ENCODE results near the gene PPIF.

The PPIF gene

DNA sequence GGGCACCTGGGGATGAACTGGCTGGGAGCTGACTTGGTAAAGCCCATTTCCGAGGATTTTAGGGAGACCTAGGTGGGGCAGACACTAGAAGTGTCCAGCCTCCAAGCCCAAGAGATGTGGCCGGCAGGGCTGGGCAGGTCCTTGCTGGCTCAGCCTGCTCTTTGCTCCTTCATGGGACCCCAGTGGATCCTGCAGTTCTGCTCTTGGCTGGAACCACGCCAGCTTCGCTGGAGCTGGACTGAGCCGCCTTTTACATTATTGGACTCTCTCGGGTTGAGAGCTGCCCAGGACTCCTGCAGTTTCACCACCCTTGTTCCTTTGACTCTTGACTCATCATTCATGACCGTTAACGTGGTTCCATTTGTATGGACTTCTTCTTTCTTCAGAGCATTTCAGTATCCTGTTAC is 5.7 kb downstream of the PPIF start:
- Histone ChIP-seq H3K4me1 (ENCODE audit: control insufficient read depth in 1 of 2, insufficient read depth in 2 of 2, low read length in 2 of 2) (peaks cover 6 to 18% of the 10 kb centered on the region in 2 donors), H3K27ac (ENCODE audit: low read length) (no peak overlapping the region), H3K36me3 (ENCODE audit: control insufficient read depth in 1 of 2, insufficient read depth in 2 of 2, low read length in 2 of 2) (peaks cover 51 to 80% of the 10 kb centered on the region in 2 donors), H3K4me3 (ENCODE audit: low read depth in 1 of 2, low read length in 2 of 2) (no peak overlapping the region), H3K9me3 (ENCODE audit: control insufficient read depth in 1 of 2, low read length in 2 of 2) (no peaks in the 10 kb centered on the region), H3K27me3 (ENCODE audit: low read depth, low read length) (no peaks in the 10 kb centered on the region)

GRCh38 chr10:79353726-79354125 is 6.5 kb downstream of the PPIF start:
- peaks cover 51 to 80% of the 10 kb centered on the region in 2 donors for H3K36me3 ChIP-seq (ENCODE audit: control insufficient read depth in 1 of 2, insufficient read depth in 2 of 2, low read length in 2 of 2)
- peaks cover under 1 to 11% of the 10 kb centered on the region in 2 donors for H3K4me1 ChIP-seq (ENCODE audit: control insufficient read depth in 1 of 2, insufficient read depth in 2 of 2, low read length in 2 of 2)
- no peaks in the 10 kb centered on the region for H3K27me3 ChIP-seq (ENCODE audit: low read depth, low read length)
- H3K4me3 ChIP-seq (ENCODE audit: low read depth in 1 of 2, low read length in 2 of 2) = no peak overlapping the region
- H3K27ac ChIP-seq (ENCODE audit: low read length) = no peak overlapping the region
- H3K9me3 ChIP-seq (ENCODE audit: control insufficient read depth in 1 of 2, low read length in 2 of 2) = no peaks in the 10 kb centered on the region

DNA sequence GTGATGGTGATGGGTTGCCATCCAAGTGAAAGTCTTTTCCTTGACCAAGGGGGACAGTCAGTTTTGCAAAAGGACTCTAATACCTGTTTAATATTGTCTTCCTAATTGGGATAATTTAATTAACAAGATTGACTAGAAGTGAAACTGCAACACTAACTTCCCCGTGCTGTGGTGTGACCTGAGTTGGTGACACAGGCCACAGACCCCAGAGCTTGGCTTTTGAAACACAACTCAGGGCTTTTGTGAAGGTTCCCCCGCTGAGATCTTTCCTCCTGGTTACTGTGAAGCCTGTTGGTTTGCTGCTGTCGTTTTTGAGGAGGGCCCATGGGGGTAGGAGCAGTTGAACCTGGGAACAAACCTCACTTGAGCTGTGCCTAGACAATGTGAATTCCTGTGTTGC is 6.9 kb downstream of the PPIF start:
- Histone ChIP-seq H3K27me3 (ENCODE audit: low read depth, low read length) (no peaks in the 10 kb centered on the region), H3K27ac (ENCODE audit: low read length) (no peak overlapping the region), H3K4me1 (ENCODE audit: control insufficient read depth in 1 of 2, insufficient read depth in 2 of 2, low read length in 2 of 2) (peaks cover 0 to 7% of the 10 kb centered on the region in 2 donors), H3K9me3 (ENCODE audit: control insufficient read depth in 1 of 2, low read length in 2 of 2) (no peaks in the 10 kb centered on the region), H3K36me3 (ENCODE audit: control insufficient read depth in 1 of 2, insufficient read depth in 2 of 2, low read length in 2 of 2) (peaks cover 51 to 80% of the 10 kb centered on the region in 2 donors), H3K4me3 (ENCODE audit: low read depth in 1 of 2, low read length in 2 of 2) (no peak overlapping the region)

DNA sequence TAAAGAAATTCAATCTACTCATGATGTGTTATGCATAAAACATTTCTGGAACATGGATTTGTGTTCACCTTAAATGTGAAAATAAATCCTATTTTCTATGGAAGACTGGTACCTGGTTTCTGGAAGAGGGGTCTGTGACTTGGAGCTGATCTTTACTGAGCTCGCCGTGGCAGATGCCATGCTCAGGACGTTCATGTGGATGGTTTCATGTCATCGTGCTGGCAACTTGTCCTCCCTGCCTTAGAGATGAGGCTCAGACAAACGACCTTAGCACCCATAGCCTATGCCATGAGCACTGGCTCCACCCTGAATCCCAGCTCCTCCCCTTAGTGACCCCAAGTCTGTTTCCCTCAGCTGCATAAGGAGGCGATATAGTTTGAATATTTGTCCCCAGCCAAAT is 7.3 kb downstream of the PPIF start:
- H3K9me3 ChIP-seq (ENCODE audit: control insufficient read depth in 1 of 2, low read length in 2 of 2) = no peaks in the 10 kb centered on the region
- peaks cover 0 to 5% of the 10 kb centered on the region in 2 donors for H3K4me1 ChIP-seq (ENCODE audit: control insufficient read depth in 1 of 2, insufficient read depth in 2 of 2, low read length in 2 of 2)
- no peak overlapping the region for H3K4me3 ChIP-seq (ENCODE audit: low read depth in 1 of 2, low read length in 2 of 2)
- H3K27me3 ChIP-seq (ENCODE audit: low read depth, low read length) = no peaks in the 10 kb centered on the region
- H3K36me3 ChIP-seq (ENCODE audit: control insufficient read depth in 1 of 2, insufficient read depth in 2 of 2, low read length in 2 of 2) = peaks cover 48 to 77% of the 10 kb centered on the region in 2 donors
- H3K27ac ChIP-seq (ENCODE audit: low read length) = no peak overlapping the region

DNA sequence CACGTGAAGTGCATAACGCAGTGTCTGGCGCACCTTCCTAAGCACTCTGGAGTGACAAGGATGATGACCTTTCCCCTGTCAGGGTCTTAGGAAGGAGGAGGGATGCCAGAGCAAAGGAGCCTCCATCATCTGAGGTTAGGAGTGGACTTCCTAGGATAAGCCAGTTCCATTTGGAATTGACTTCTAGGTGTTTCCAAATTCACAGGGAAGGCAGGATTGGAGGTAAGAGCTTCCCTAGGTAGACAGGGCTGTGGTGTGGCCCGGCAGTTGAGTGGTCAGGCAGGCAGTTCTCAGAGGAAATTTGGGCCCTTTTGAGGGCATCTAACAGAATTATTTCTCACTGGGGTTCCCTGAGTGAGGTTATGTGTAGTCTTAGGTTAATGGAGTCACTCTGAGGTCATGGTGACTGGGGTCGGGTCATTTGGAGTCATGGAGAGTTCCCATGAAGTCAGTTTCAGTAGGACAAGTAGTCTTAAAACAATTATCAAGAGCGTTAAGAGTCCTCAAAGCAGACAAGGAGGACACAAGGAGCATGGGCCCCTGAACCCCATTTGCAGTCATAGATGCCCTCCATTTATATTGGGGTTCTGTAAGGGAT is 8.2 kb downstream of the PPIF start:
- Histone ChIP-seq H3K27ac (ENCODE audit: low read length) (no peak overlapping the region), H3K9me3 (ENCODE audit: control insufficient read depth in 1 of 2, low read length in 2 of 2) (no peaks in the 10 kb centered on the region), H3K4me1 (ENCODE audit: control insufficient read depth in 1 of 2, insufficient read depth in 2 of 2, low read length in 2 of 2) (peaks cover 0 to 5% of the 10 kb centered on the region in 2 donors), H3K27me3 (ENCODE audit: low read depth, low read length) (no peaks in the 10 kb centered on the region), H3K36me3 (ENCODE audit: control insufficient read depth in 1 of 2, insufficient read depth in 2 of 2, low read length in 2 of 2) (peaks cover 38 to 68% of the 10 kb centered on the region in 2 donors), H3K4me3 (ENCODE audit: low read depth in 1 of 2, low read length in 2 of 2) (no peak overlapping the region)

DNA sequence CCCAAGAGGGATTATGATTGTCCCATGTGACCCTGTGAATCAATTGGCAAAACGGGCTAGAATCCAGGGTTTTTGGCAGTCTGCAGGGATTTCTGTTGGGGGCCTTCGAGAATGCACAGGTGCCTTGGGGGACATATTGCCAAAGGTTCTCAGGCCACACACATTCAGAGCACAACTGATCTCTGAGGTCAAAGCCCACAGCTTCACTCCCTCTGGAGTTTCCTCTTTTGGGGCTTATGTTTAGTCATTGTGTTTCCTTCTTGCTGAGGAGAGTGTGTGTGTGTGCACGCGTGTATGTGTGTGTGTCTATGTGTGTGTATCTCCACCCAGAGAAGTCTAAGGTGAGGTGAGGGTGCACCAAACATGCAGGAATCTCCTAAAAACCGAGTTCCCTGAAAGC is 8.8 kb downstream of the PPIF start:
- peaks cover 0 to 5% of the 10 kb centered on the region in 2 donors for H3K4me1 ChIP-seq (ENCODE audit: control insufficient read depth in 1 of 2, insufficient read depth in 2 of 2, low read length in 2 of 2)
- H3K27me3 ChIP-seq (ENCODE audit: low read depth, low read length) = no peaks in the 10 kb centered on the region
- H3K4me3 ChIP-seq (ENCODE audit: low read depth in 1 of 2, low read length in 2 of 2) = no peak overlapping the region
- peaks cover 34 to 62% of the 10 kb centered on the region in 2 donors for H3K36me3 ChIP-seq (ENCODE audit: control insufficient read depth in 1 of 2, insufficient read depth in 2 of 2, low read length in 2 of 2)
- H3K27ac ChIP-seq (ENCODE audit: low read length) = no peak overlapping the region
- no peaks in the 10 kb centered on the region for H3K9me3 ChIP-seq (ENCODE audit: control insufficient read depth in 1 of 2, low read length in 2 of 2)

- Histone ChIP-seq H3K36me3 (ENCODE audit: control insufficient read depth in 1 of 2, insufficient read depth in 2 of 2, low read length in 2 of 2) (peaks cover 25 to 52% of the 10 kb centered on the region in 2 donors), H3K4me3 (ENCODE audit: low read depth in 1 of 2, low read length in 2 of 2) (no peak overlapping the region), H3K27ac (ENCODE audit: low read length) (no peak overlapping the region), H3K4me1 (ENCODE audit: control insufficient read depth in 1 of 2, insufficient read depth in 2 of 2, low read length in 2 of 2) (peaks cover 0 to 5% of the 10 kb centered on the region in 2 donors), H3K27me3 (ENCODE audit: low read depth, low read length) (no peaks in the 10 kb centered on the region), H3K9me3 (ENCODE audit: control insufficient read depth in 1 of 2, low read length in 2 of 2) (no peaks in the 10 kb centered on the region)
These were observed 9.9 kb downstream of the PPIF start for GRCh38 chr10:79357180-79357579.

GRCh38 chr10:79358811-79359210 is 11.5 kb downstream of the PPIF start:
- Histone ChIP-seq H3K27ac (ENCODE audit: low read length) (no peak overlapping the region), H3K4me1 (ENCODE audit: control insufficient read depth in 1 of 2, insufficient read depth in 2 of 2, low read length in 2 of 2) (peaks cover 0 to 5% of the 10 kb centered on the region in 2 donors), H3K27me3 (ENCODE audit: low read depth, low read length) (no peaks in the 10 kb centered on the region), H3K9me3 (ENCODE audit: control insufficient read depth in 1 of 2, low read length in 2 of 2) (no peaks in the 10 kb centered on the region), H3K36me3 (ENCODE audit: control insufficient read depth in 1 of 2, insufficient read depth in 2 of 2, low read length in 2 of 2) (peaks cover 9 to 36% of the 10 kb centered on the region in 2 donors), H3K4me3 (ENCODE audit: low read depth in 1 of 2, low read length in 2 of 2) (no peak overlapping the region)

DNA sequence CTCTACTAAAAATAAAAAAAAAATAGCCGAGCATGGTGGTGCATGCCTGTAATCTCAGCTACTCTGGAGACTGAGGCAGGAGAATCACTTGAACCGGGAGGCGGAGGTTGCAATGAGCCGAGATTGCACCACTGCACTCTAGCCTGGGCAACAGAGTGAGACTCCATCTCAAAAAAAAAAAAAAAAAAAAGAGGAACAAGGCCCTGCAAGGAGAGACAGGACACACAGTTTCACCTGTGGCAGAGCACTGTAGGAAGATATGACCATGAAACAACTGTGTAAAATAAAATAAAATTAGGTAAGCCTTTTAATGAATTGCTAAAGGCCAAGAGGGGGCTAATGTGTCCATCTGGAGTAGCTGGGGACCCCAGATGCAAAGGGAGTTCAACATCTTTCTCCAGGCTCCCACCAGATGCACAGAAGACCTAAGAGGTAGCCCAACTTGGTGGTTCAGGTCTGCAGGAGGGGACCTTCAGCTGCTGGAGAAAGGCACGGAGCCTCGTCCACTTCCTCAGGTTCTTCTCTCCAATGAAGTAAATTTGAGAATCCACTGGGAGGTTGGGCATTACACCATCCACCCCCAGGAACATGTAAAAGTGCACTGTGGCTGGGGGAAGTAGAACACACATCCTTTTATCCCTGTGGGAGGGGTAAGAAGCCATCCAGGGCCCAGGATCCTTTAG is 12.7 kb downstream of the PPIF start:
- Histone ChIP-seq H3K27me3 (ENCODE audit: low read depth, low read length) (no peaks in the 10 kb centered on the region), H3K36me3 (ENCODE audit: control insufficient read depth in 1 of 2, insufficient read depth in 2 of 2, low read length in 2 of 2) (peaks cover 0 to 25% of the 10 kb centered on the region in 2 donors), H3K27ac (ENCODE audit: low read length) (no peak overlapping the region), H3K4me1 (ENCODE audit: control insufficient read depth in 1 of 2, insufficient read depth in 2 of 2, low read length in 2 of 2) (peaks cover 0 to 5% of the 10 kb centered on the region in 2 donors), H3K4me3 (ENCODE audit: low read depth in 1 of 2, low read length in 2 of 2) (no peak overlapping the region), H3K9me3 (ENCODE audit: control insufficient read depth in 1 of 2, low read length in 2 of 2) (no peaks in the 10 kb centered on the region)

DNA sequence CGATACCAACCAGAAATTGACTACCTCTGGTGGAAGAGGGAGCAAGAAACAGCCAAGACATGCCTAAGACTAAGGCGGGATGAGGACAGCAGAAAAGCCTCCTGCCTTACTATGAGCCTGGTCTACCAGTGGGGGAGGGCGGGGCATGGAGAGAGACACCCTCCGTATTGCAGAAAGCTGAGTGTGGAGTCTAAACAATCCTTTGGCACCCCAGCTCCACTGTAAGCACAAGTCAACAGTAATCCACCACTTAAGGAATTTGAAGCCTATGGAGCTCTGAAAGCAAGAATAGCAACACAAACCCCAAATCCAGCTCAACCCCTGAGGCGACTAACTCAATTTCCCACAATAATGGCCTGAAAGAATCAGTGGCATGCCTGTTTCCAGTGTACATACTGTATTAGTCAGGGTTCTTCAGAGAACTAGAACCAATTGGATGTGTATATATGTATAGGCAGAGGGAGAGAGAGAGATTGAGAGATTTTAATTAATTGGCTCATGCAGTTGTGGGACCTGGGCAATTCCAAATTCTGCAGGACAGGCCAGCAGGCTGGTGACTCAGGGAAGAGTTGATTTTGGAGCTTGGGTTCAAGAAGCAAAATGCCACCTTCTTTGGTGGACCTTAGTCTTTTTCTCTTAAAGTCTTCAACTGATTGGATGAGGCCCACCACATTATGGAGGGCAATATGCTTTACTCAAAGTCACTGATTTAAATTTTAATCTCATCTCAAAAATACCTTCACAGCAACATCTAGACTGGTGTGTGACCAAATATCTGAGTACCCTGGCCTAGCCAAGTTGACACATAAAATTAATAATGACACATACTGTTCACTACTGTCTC is 13.5 kb downstream of the PPIF start:
- no peak overlapping the region for H3K4me3 ChIP-seq (ENCODE audit: low read depth in 1 of 2, low read length in 2 of 2)
- H3K27ac ChIP-seq (ENCODE audit: low read length) = no peak overlapping the region
- H3K9me3 ChIP-seq (ENCODE audit: control insufficient read depth in 1 of 2, low read length in 2 of 2) = no peaks in the 10 kb centered on the region
- no peaks in the 10 kb centered on the region for H3K27me3 ChIP-seq (ENCODE audit: low read depth, low read length)
- H3K36me3 ChIP-seq (ENCODE audit: control insufficient read depth in 1 of 2, insufficient read depth in 2 of 2, low read length in 2 of 2) = peaks cover 0 to 18% of the 10 kb centered on the region in 2 donors
- peaks cover 0 to 5% of the 10 kb centered on the region in 2 donors for H3K4me1 ChIP-seq (ENCODE audit: control insufficient read depth in 1 of 2, insufficient read depth in 2 of 2, low read length in 2 of 2)

DNA sequence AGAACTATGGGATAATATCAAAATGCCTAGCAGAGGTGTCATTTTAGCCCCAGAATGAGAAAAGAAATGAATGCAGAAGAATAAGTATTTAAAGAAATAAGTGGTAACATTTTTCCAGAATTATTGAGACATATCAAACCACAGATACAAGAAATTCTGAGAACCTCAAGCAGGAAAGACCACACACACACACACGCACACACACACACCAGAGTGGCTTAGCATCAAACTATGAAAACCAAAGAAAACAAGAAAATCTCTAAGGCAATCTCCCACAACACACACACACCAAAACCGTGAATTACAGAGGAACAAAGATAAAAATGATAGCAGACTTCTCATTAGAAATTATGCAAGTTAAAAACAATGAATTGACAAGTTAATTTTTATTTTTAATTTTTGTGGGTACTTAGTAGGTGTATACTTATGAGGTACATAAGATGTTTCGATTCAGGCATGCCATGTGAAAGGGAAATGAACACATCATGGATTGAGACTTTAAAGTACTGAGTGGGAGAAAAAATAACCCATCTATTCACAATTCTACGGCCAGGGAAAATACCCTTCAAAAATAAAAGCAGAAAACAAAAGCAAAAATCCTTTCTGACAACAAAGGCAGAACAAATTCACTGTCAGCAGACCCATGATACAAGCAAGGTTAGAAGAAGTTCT is 14.6 kb downstream of the PPIF start:
- H3K4me1 ChIP-seq (ENCODE audit: control insufficient read depth in 1 of 2, insufficient read depth in 2 of 2, low read length in 2 of 2) = no peaks in the 10 kb centered on the region
- no peaks in the 10 kb centered on the region for H3K9me3 ChIP-seq (ENCODE audit: control insufficient read depth in 1 of 2, low read length in 2 of 2)
- H3K36me3 ChIP-seq (ENCODE audit: control insufficient read depth in 1 of 2, insufficient read depth in 2 of 2, low read length in 2 of 2) = peaks cover 0 to 9% of the 10 kb centered on the region in 2 donors
- no peak overlapping the region for H3K4me3 ChIP-seq (ENCODE audit: low read depth in 1 of 2, low read length in 2 of 2)
- no peaks in the 10 kb centered on the region for H3K27me3 ChIP-seq (ENCODE audit: low read depth, low read length)
- no peak overlapping the region for H3K27ac ChIP-seq (ENCODE audit: low read length)

Data from muscle layer of duodenum (tissue), 2 donors.